Gastrocnemius medialis (tissue), 4 donors: ENCODE data around the gene PARN.

ENCODE experiments used
- CTCF ChIP-seq, 5 experiments: fragments of 450-650 bp in 3 of 5; fragments of 200-600 bp in 2 of 5; sonication (generic) in 2 of 5; IDR thresholded peaks in 4 of 5; conservative IDR thresholded peaks in 1 of 5; 1 replicate in 4 of 5; 2 replicates in 1 of 5; pipeline ENCODE4 v1.5.1; 2016 to 2019; ENCODE audit warnings: antibody characterized with exemption in 5 of 5, mild to moderate bottlenecking in 3 of 5, moderate library complexity in 3 of 5
- POLR2A ChIP-seq, 2 donors: fragments of 450-650 bp; IDR thresholded peaks; one replicate each; pipeline ENCODE4 v1.6.1; 2017; ENCODE audit warnings: antibody characterized with exemption in 2 of 2, mild to moderate bottlenecking in 2 of 2, moderate library complexity in 2 of 2

GRCh38 chr16:14418795-14419225, 211.2 kb downstream of the PARN start:
- TF ChIP-seq CTCF (IDR thresholded peaks at IDR 0.05 in 4 of 5, conservative IDR thresholded peaks at IDR 0.05 in 1 of 5) (no peak), POLR2A (IDR thresholded peaks at IDR 0.05) (no peak)
